HEK293 (cell line): ENCODE data around the gene CORO2B.
A peak's percentile ranks its signal among the peaks of the same experiment; 100 is the strongest.

Experiments
- CTCF ChIA-PET: fragments of 350-600 bp; formaldehyde crosslinking; extraction: SDS; loops from one replicate; lab custom pipeline; 2021; ENCODE audit warnings: antibody characterized with exemption; lab: Yijun Ruan, JAX
- POLR2A ChIA-PET: fragments of 300-600 bp; formaldehyde crosslinking; extraction: SDS; loops from one replicate; lab custom pipeline; 2020; ENCODE audit warnings: antibody characterized with exemption, inconsistent platforms; lab: Yijun Ruan, JAX
- H3K27ac ChIP-seq: fragments of 200-500 bp; sonication (Bioruptor generic); 2 replicates; pipeline ENCODE4 v1.5.1; 2014; ENCODE audit warnings: low read depth, low read length, control low read depth, inconsistent platforms; ENCODE audit errors: extremely low read depth
- H3K36me3 ChIP-seq, 2 experiments: fragments of 200-500 bp in 1 of 2; sonication (Bioruptor generic) in 1 of 2; 1 replicate in 1 of 2; 2 replicates in 1 of 2; pipeline ENCODE4 v1.5.1; 2014 to 2017; ENCODE audit warnings: inconsistent platforms in 2 of 2, low read length in 2 of 2; ENCODE audit not compliant: control insufficient read depth in 2 of 2, insufficient read depth in 1 of 2
- H3K4me1 ChIP-seq: fragments of 200-500 bp; sonication (Bioruptor generic); 2 replicates; pipeline ENCODE4 v1.5.1; 2014; ENCODE audit warnings: mild to moderate bottlenecking, low read length, inconsistent platforms; ENCODE audit not compliant: control insufficient read depth, insufficient read depth
- H3K4me3 ChIP-seq: 2 replicates; pipeline ENCODE4 v1.5.1; 2011; ENCODE audit warnings: low read depth, mild to moderate bottlenecking, control low read depth, low read length, moderate library complexity
- H3K9me3 ChIP-seq: fragments of 200-500 bp; sonication (Bioruptor generic); 2 replicates; pipeline ENCODE4 v1.5.1; 2014; ENCODE audit warnings: low read depth, low read length, inconsistent platforms; ENCODE audit not compliant: control insufficient read depth, insufficient read depth
- ATF2 ChIP-seq: fragments of 450-650 bp; formaldehyde crosslinking; IDR thresholded peaks from 2 replicates; pipeline ENCODE4 v1.5.1; 2016; ENCODE audit warnings: missing biosample characterization, missing genetic modification characterization, low read depth
- GLIS2 ChIP-seq: fragments of 450-650 bp; formaldehyde crosslinking; IDR thresholded peaks from 2 replicates; pipeline ENCODE4 v1.5.1; 2016; ENCODE audit warnings: missing biosample characterization, missing genetic modification characterization
- KLF8 ChIP-seq: fragments of 450-650 bp; formaldehyde crosslinking; IDR thresholded peaks from 2 replicates; pipeline ENCODE4 v1.5.1; 2016; ENCODE audit warnings: missing biosample characterization, missing genetic modification characterization
- SCRT1 ChIP-seq: fragments of 450-650 bp; formaldehyde crosslinking; IDR thresholded peaks from 2 replicates; pipeline ENCODE4 v1.5.1; 2016; ENCODE audit warnings: missing biosample characterization, missing genetic modification characterization, borderline replicate concordance
- SCRT2 ChIP-seq: fragments of 450-650 bp; formaldehyde crosslinking; IDR thresholded peaks from 2 replicates; pipeline ENCODE4 v1.5.1; 2016; ENCODE audit warnings: missing biosample characterization, missing genetic modification characterization
- ZBTB10 ChIP-seq: fragments of 450-650 bp; formaldehyde crosslinking; IDR thresholded peaks from 2 replicates; pipeline ENCODE4 v1.5.1; 2016; ENCODE audit warnings: missing biosample characterization, missing genetic modification characterization
- ZNF121 ChIP-seq: fragments of 450-650 bp; formaldehyde crosslinking; IDR thresholded peaks from 2 replicates; pipeline ENCODE4 v1.5.1; 2016; ENCODE audit warnings: missing biosample characterization, missing genetic modification characterization
- ZNF138 ChIP-seq: fragments of 450-650 bp; formaldehyde crosslinking; IDR thresholded peaks from 2 replicates; pipeline ENCODE4 v1.5.1; 2016; ENCODE audit warnings: missing biosample characterization, missing genetic modification characterization, borderline replicate concordance
- ZNF302 ChIP-seq: fragments of 450-650 bp; formaldehyde crosslinking; IDR thresholded peaks from 2 replicates; pipeline ENCODE4 v1.5.1; 2016; ENCODE audit warnings: missing biosample characterization, missing genetic modification characterization, low read depth
- ZNF354C ChIP-seq: fragments of 450-650 bp; formaldehyde crosslinking; IDR thresholded peaks from 2 replicates; pipeline ENCODE4 v1.5.1; 2016; ENCODE audit warnings: missing biosample characterization, missing genetic modification characterization, low read depth, borderline replicate concordance
- ZNF433 ChIP-seq: fragments of 450-650 bp; formaldehyde crosslinking; IDR thresholded peaks from 2 replicates; pipeline ENCODE4 v1.5.1; 2016; ENCODE audit warnings: missing biosample characterization, missing genetic modification characterization, low read depth
- ZNF555 ChIP-seq: fragments of 450-650 bp; formaldehyde crosslinking; conservative IDR thresholded peaks from 2 replicates; pipeline ENCODE4 v1.5.1; 2017; ENCODE audit warnings: missing biosample characterization, mild to moderate bottlenecking, missing genetic modification characterization, inconsistent platforms
- ZNF600 ChIP-seq: fragments of 450-650 bp; formaldehyde crosslinking; IDR thresholded peaks from 2 replicates; pipeline ENCODE4 v1.5.1; 2016; ENCODE audit warnings: missing biosample characterization, missing genetic modification characterization

Gene CORO2B

GRCh38 chr15:68595761-68596160, 17.0 kb downstream of the CORO2B start:
- H3K36me3 ChIP-seq, result no peaks in the 10 kb centered on the region
- TF ChIP-seq ZBTB10 (no peak), SCRT1 (tag by site-specific recombination) (no peak), ZNF354C (tag by site-specific recombination) (no peak), ZNF121 (tag by site-specific recombination) (no peak), ZNF555 (tag by site-specific recombination) (no peak), ZNF600 (tag by site-specific recombination) (0 out of 2 replicates have a peak, but pooled peaks have one; percentile 24), SCRT2 (tag by site-specific recombination) (no peak)
- H3K9me3 ChIP-seq, result no peaks in the 10 kb centered on the region
- H3K27ac ChIP-seq, result no peak overlapping the region
- POLR2A ChIA-PET, result no interaction called here
- CTCF ChIA-PET, result no interaction called here
- peaks cover 4% of the 10 kb centered on the region; the same call in 1 of the 2 replicates for H3K4me1 ChIP-seq
- no peak overlapping the region for H3K4me3 ChIP-seq

GRCh38 chr15:68596691-68597090, 17.9 kb downstream of the CORO2B start:
- Histone ChIP-seq H3K9me3 (no peaks in the 10 kb centered on the region), H3K4me3 (no peak overlapping the region)
- CTCF ChIA-PET, result no interaction called here
- TF ChIP-seq ZNF302 (no peak), ATF2 (tag by site-specific recombination) (no peak), ZNF138 (no peak), ZNF433 (tag by site-specific recombination) (no peak)
- TF ChIP-seq, all 188 proteins: peak for 0
- no peaks in the 10 kb centered on the region for H3K36me3 ChIP-seq
- POLR2A ChIA-PET, result no interaction called here
- H3K27ac ChIP-seq, result no peak overlapping the region
- H3K4me1 ChIP-seq, result peaks cover 4% of the 10 kb centered on the region; the same call in 1 of the 2 replicates

GRCh38 chr15:68597581-68597980, 18.8 kb downstream of the CORO2B start:
- H3K9me3 ChIP-seq, result no peaks in the 10 kb centered on the region
- TF ChIP-seq GLIS2 (tag by site-specific recombination) (0 out of 2 replicates have a peak, but pooled peaks have one; percentile 15), KLF8 (tag by site-specific recombination) (no peak)
- no peaks in the 10 kb centered on the region for H3K36me3 ChIP-seq
- peaks cover 4% of the 10 kb centered on the region; the same call in 1 of the 2 replicates for H3K4me1 ChIP-seq
- ChIA-PET POLR2A (no interaction called here), CTCF (no interaction called here)
- no peak overlapping the region for H3K4me3 ChIP-seq
- no peak overlapping the region for H3K27ac ChIP-seq
